ENCODE data around the gene DDX39B. TPM values are rescaled to one million over a fixed set of nuclear protein-coding genes. Genes with fewer than 3 reads are reported as not detected.

The DDX39B gene
- total RNA-seq, 1 experiment from 2014 or later = 565 TPM

- intact Hi-C loops (cut with micrococcal nuclease) = no loop called here
- Mint-ChIP-seq H3K4me1 (ENCODE audit: insufficient read depth, unreplicated experiment) (peaks cover 17% of the 10 kb centered on the region), H3K4me3 (ENCODE audit: unreplicated experiment) (no peak overlapping the region), H3K9me3 (ENCODE audit: unreplicated experiment) (no peaks in the 10 kb centered on the region), H3K27me3 (ENCODE audit: insufficient read depth, unreplicated experiment) (peaks cover 20% of the 10 kb centered on the region), H3K27ac (ENCODE audit: low read depth, unreplicated experiment) (no peak overlapping the region), H3K36me3 (ENCODE audit: insufficient read depth, unreplicated experiment) (peaks cover 7% of the 10 kb centered on the region)
- ChIA-PET CTCF (interaction anchor here (0.6 to 18.9 kb wide), 5 partner anchors 20 to 1011 kb away, joined by 3 to 215 read pairs (median 3); partner anchors contain the start of genes ATP6V1G2 and NCR3), POLR2A (interaction anchor here (0.6 kb wide), 1 partner anchor 84 kb away, joined by 3 read pairs; no protein-coding TSS in a partner anchor)
- BruUV-seq (replicated peaks) = no TSS peak
- no peak for TF ChIP-seq CTCF (IDR thresholded peaks at IDR 0.05; ENCODE audit: unreplicated experiment)
- DNase-seq (ENCODE audit: unreplicated experiment) = no peak
Measured at GRCh38 chr6:31576897-31577578, 35.2 kb upstream of the DDX39B start.

GRCh38 chr6:31575952-31576685, 34.3 kb upstream of the DDX39B start:
- no peak for DNase-seq (ENCODE audit: unreplicated experiment)
- POLR2A ChIA-PET = no interaction called here
- Mint-ChIP-seq H3K36me3 (ENCODE audit: insufficient read depth, unreplicated experiment) (peaks cover 7% of the 10 kb centered on the region), H3K4me3 (ENCODE audit: unreplicated experiment) (no peak overlapping the region), H3K9me3 (ENCODE audit: unreplicated experiment) (no peaks in the 10 kb centered on the region), H3K27me3 (ENCODE audit: insufficient read depth, unreplicated experiment) (peaks cover 20% of the 10 kb centered on the region), H3K27ac (ENCODE audit: low read depth, unreplicated experiment) (no peak overlapping the region), H3K4me1 (ENCODE audit: insufficient read depth, unreplicated experiment) (peaks cover 9% of the 10 kb centered on the region)
- CTCF ChIA-PET = interaction anchor here (0.6 to 18.9 kb wide), 4 partner anchors 21 to 1010 kb away, joined by 3 to 215 read pairs (median 4); partner anchors contain the start of gene NCR3
- BruUV-seq (replicated peaks) = no TSS peak
- intact Hi-C loops (cut with micrococcal nuclease) = no loop called here
- TF ChIP-seq CTCF (IDR thresholded peaks at IDR 0.05; ENCODE audit: unreplicated experiment) = no peak

- Mint-ChIP-seq H3K9me3 (ENCODE audit: unreplicated experiment) (no peaks in the 10 kb centered on the region), H3K4me3 (ENCODE audit: unreplicated experiment) (no peak within 1 kb of the TSS), H3K27me3 (ENCODE audit: insufficient read depth, unreplicated experiment) (peaks cover 20% of the 10 kb centered on the region), H3K27ac (ENCODE audit: low read depth, unreplicated experiment) (no peak within 1 kb of the TSS), H3K36me3 (ENCODE audit: insufficient read depth, unreplicated experiment) (peaks cover 7% of the 10 kb centered on the region), H3K4me1 (ENCODE audit: insufficient read depth, unreplicated experiment) (peaks cover 6% of the 10 kb centered on the region)
- ChIA-PET CTCF (interaction anchor here (0.6 to 18.9 kb wide), 4 partner anchors 12 to 109 kb away, joined by 3 to 215 read pairs (median 4); partner anchors contain the start of gene NCR3), POLR2A (interaction anchor here (1.4 kb wide), 1 partner anchor 16 kb away, joined by 3 read pairs; no protein-coding TSS in a partner anchor)
- no peak for DNase-seq (ENCODE audit: unreplicated experiment)
- intact Hi-C loops (cut with micrococcal nuclease) = no loop called here
- BruUV-seq (replicated peaks) = no TSS peak
- TF ChIP-seq CTCF (IDR thresholded peaks at IDR 0.05; ENCODE audit: unreplicated experiment) = no peak
Measured at GRCh38 chr6:31575335-31575901, 33.6 kb upstream of the DDX39B start, which contains the start of gene TNF. Gene TNF, plus strand, starts transcription at chr6:31575565. Its CDS starts 177 bp downstream, at chr6:31575742.

Measured in MCF 10A (cell line).